PC-9 (cell line): ENCODE measurements around the gene MMP24. TPM values are rescaled to one million over a fixed set of nuclear protein-coding genes. Genes with fewer than 3 reads are reported as not detected.
"Not testable (repeated sequence)": the region's sequence is repeated elsewhere in the genome, so short reads cannot be mapped to it uniquely, and the experiment has no call there.

Source experiments
- BruUV-seq: library from RNA; stranded (reverse); fragments of 400-500 nt; replicated peaks from 2 replicates; lab custom pipeline; 2021; lab: Mats Ljungman, UMichigan
- CTCF ChIA-PET: fragments of 300-600 bp; sonication (Branson Sonifier 250); formaldehyde crosslinking; loops from one replicate; lab custom pipeline; 2022; ENCODE audit warnings: antibody characterized with exemption; lab: Charles Lee
- POLR2A ChIA-PET: fragments of 300-600 bp; sonication (Branson Sonifier 250); formaldehyde crosslinking; loops from one replicate; lab custom pipeline; 2022; ENCODE audit warnings: antibody characterized with exemption; ENCODE audit not compliant: unreplicated experiment; lab: Charles Lee
- DNase-seq, 2 experiments: peaks; one replicate each; pipeline versions ENCODE4 v3.0.0 to v3.0.0-alpha.2; 2015 to 2022; ENCODE audit warnings: mixed read lengths in 1 of 2
- H2AFZ ChIP-seq: fragments of 200-600 bp; sonication (generic); 2 replicates; pipeline ENCODE4 v1.8.1; 2017; ENCODE audit warnings: antibody characterized with exemption
- H3F3A ChIP-seq: fragments of 200-600 bp; sonication (generic); 2 replicates; pipeline ENCODE4 v1.8.1; 2017; ENCODE audit warnings: antibody characterized with exemption, mild to moderate bottlenecking, low read depth; ENCODE audit not compliant: insufficient read depth
- H3K27ac ChIP-seq: fragments of 200-600 bp; sonication (generic); 2 replicates; pipeline ENCODE4 v1.6.1; 2016; ENCODE audit warnings: mixed run types
- H3K27me3 ChIP-seq: fragments of 200-600 bp; sonication (generic); 2 replicates; pipeline ENCODE4 v1.6.1; 2016; ENCODE audit warnings: low read depth, mixed run types; ENCODE audit not compliant: insufficient read depth
- H3K36me3 ChIP-seq: fragments of 200-600 bp; sonication (generic); 2 replicates; pipeline ENCODE4 v1.6.1; 2016; ENCODE audit warnings: low read depth, mixed run types
- H3K4me1 ChIP-seq: fragments of 200-600 bp; sonication (generic); replicated peaks from 2 replicates; pipeline ENCODE4 v1.6.1; 2016; ENCODE audit warnings: mixed run types; ENCODE audit not compliant: insufficient read depth
- H3K4me2 ChIP-seq: fragments of 200-600 bp; sonication (generic); 2 replicates; pipeline ENCODE4 v1.6.1; 2017; ENCODE audit warnings: mixed run types
- H3K4me3 ChIP-seq: fragments of 200-600 bp; sonication (generic); 2 replicates; pipeline ENCODE4 v1.6.1; 2016; ENCODE audit warnings: mixed run types
- H3K79me2 ChIP-seq: fragments of 200-600 bp; sonication (generic); 2 replicates; pipeline ENCODE4 v1.6.1; 2017; ENCODE audit warnings: low read depth, mixed run types
- H3K9me2 ChIP-seq: fragments of 200-600 bp; sonication (generic); 2 replicates; pipeline ENCODE4 v1.8.1; 2017; ENCODE audit warnings: mild to moderate bottlenecking; ENCODE audit not compliant: insufficient read depth
- H3K9me3 ChIP-seq: fragments of 200-600 bp; sonication (generic); 2 replicates; pipeline ENCODE4 v1.8.1; 2016; ENCODE audit warnings: low read depth; ENCODE audit not compliant: insufficient read depth
- H4K20me1 ChIP-seq: fragments of 200-600 bp; sonication (generic); 2 replicates; pipeline ENCODE4 v1.8.1; 2017; ENCODE audit not compliant: insufficient read depth
- CTCF ChIP-seq: fragments of 200-600 bp; sonication (generic); conservative IDR thresholded peaks from 2 replicates; pipeline ENCODE4 v1.6.1; 2017; ENCODE audit warnings: mixed run types, antibody characterized with exemption, mild to moderate bottlenecking, moderate library complexity
- EZH2 ChIP-seq: fragments of 200-600 bp; sonication (generic); IDR thresholded peaks from 2 replicates; pipeline ENCODE4 v1.8.0; 2017; ENCODE audit warnings: antibody characterized with exemption, low read depth
- intact Hi-C: fragments of 100-400 bp; cut with micrococcal nuclease; formaldehyde crosslinking; loops from one replicate; pipeline ENCODE4 v1.10.0; 2022; ENCODE audit not compliant: unreplicated experiment
- total RNA-seq: library from RNA; stranded (reverse); gene quantifications from 2 replicates; pipeline ENCODE4 v1.2.3, GENCODE V29; 2021

MMP24 gene
- total RNA-seq, 1 experiment from 2014 or later, result 0.48 TPM

GRCh38 chr20:35260426-35260825, 33.9 kb downstream of the MMP24 start:
- no peaks in the 10 kb centered on the region for H3K27me3 ChIP-seq
- H3K9me3 ChIP-seq, result no peaks in the 10 kb centered on the region
- BruUV-seq, result no TSS peak
- CTCF ChIA-PET, result no interaction called here
- TF ChIP-seq CTCF (no peak), EZH2 (no peak)
- peaks cover 14% of the 10 kb centered on the region for H3K4me1 ChIP-seq
- H3K9me2 ChIP-seq, result no peaks in the 10 kb centered on the region
- no peaks in the 10 kb centered on the region; the same call in 1 of the 2 replicates for H3F3A ChIP-seq
- no peak overlapping the region for H2AFZ ChIP-seq
- H4K20me1 ChIP-seq, result no peaks in the 10 kb centered on the region
- intact Hi-C loops, result no loop called here
- H3K4me3 ChIP-seq, result no peak overlapping the region
- no peaks in the 10 kb centered on the region for H3K79me2 ChIP-seq
- DNase-seq, result no peak
- no peak overlapping the region for H3K27ac ChIP-seq
- POLR2A ChIA-PET, result no interaction called here
- no peaks in the 10 kb centered on the region for H3K36me3 ChIP-seq
- no peak overlapping the region for H3K4me2 ChIP-seq

DNA sequence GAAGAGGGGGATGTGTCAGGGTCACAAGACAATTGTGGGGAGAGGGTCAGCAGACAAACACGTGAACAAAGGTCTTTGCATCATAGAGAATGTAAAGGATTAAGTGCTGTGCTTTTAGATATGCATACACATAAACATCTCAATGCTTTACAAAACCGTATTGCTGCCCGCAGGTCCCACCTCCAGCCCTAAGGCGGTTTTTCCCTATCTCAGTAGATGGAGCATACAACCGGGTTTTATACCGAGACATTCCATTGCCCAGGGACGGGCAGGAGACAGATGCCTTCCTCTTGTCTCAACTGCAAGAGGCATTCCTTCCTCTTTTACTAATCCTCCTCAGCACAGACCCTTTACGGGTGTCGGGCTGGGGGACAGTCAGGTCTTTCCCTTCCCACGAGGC, 35.8 kb downstream of the MMP24 start:
- H3K4me3 ChIP-seq, H3K79me2 ChIP-seq, H3K9me3 ChIP-seq, H3K9me2 ChIP-seq, intact Hi-C loops, DNase-seq, POLR2A ChIA-PET, H3K36me3 ChIP-seq, BruUV-seq, H3K27ac ChIP-seq, H2AFZ ChIP-seq, H3K27me3 ChIP-seq, H4K20me1 ChIP-seq, H3K4me2 ChIP-seq, H3F3A ChIP-seq: not testable (repeated sequence)
- peaks cover 14% of the 10 kb centered on the region for H3K4me1 ChIP-seq
- CTCF ChIA-PET, result interaction anchor here (0.6 kb wide), 1 partner anchor 118 kb away, joined by 7 read pairs; no protein-coding TSS in a partner anchor

GRCh38 chr20:35262731-35263531, 36.4 kb downstream of the MMP24 start:
- H3K27me3 ChIP-seq, H4K20me1 ChIP-seq, BruUV-seq, H2AFZ ChIP-seq, H3K9me2 ChIP-seq, H3K9me3 ChIP-seq, H3F3A ChIP-seq, H3K79me2 ChIP-seq, H3K4me3 ChIP-seq, H3K36me3 ChIP-seq: not testable (repeated sequence)
- H3K4me2 ChIP-seq, result peak overlapping the region; percentile 36
- DNase-seq, result peak; percentile 51 to 80
- POLR2A ChIA-PET, result interaction anchor here (0.6 to 0.7 kb wide), 6 partner anchors 115 to 1725 kb away, joined by 3 to 16 read pairs (median 6); no protein-coding TSS in a partner anchor
- CTCF ChIA-PET, result interaction anchor here (0.6 to 1.1 kb wide), 8 partner anchors 16 to 675 kb away, joined by 3 to 19 read pairs (median 6); no protein-coding TSS in a partner anchor
- H3K4me1 ChIP-seq, result peaks cover 14% of the 10 kb centered on the region
- intact Hi-C loops, result loop anchor here (1.0 kb wide), 2 partner anchors 48 to 116 kb away; partner anchors contain the start of gene EDEM2
- H3K27ac ChIP-seq, result peak overlapping the region; percentile 7; the same call in 1 of the 2 replicates
